GM23338 (cell line): Measurements from ENCODE around the gene RPS6KA1. TPM values are rescaled to one million over a fixed set of nuclear protein-coding genes. Genes with fewer than 3 reads are reported as not detected.

ENCODE experiments used
- ATAC-seq: fragments of 200-7000 bp; cut with Tn5 transposase; 3 replicates; pipeline ENCODE4 v1.9.1; 2020
- DNase-seq: peaks from one replicate; pipeline ENCODE4 v3.0.0-alpha.2; 2015; ENCODE audit warnings: low spot score
- H2AFZ ChIP-seq: fragments of 200-600 bp; sonication (generic); 2 replicates; pipeline ENCODE4 v1.8.0; 2016; ENCODE audit warnings: antibody characterized with exemption, mild to moderate bottlenecking, moderate library complexity
- H3F3A ChIP-seq: fragments of 200-600 bp; sonication (generic); replicated peaks from 2 replicates; pipeline ENCODE4 v1.8.0; 2017; ENCODE audit warnings: antibody characterized with exemption, mixed run types, low read depth
- H3K27ac ChIP-seq: fragments of 200-600 bp; sonication (generic); 2 replicates; pipeline ENCODE4 v1.6.1; 2016; ENCODE audit warnings: low read depth
- H3K27me3 ChIP-seq: fragments of 200-600 bp; sonication (generic); 2 replicates; pipeline ENCODE4 v1.8.0; 2016; ENCODE audit warnings: mild to moderate bottlenecking, mixed run types, moderate library complexity; ENCODE audit not compliant: insufficient read depth
- H3K36me3 ChIP-seq: fragments of 200-600 bp; sonication (generic); 2 replicates; pipeline ENCODE4 v1.8.0; 2016; ENCODE audit warnings: mild to moderate bottlenecking; ENCODE audit not compliant: insufficient read depth
- H3K4me1 ChIP-seq: fragments of 200-600 bp; sonication (generic); 2 replicates; pipeline ENCODE4 v1.8.0; 2016; ENCODE audit warnings: mild to moderate bottlenecking, moderate library complexity; ENCODE audit not compliant: insufficient read depth
- H3K4me2 ChIP-seq: fragments of 200-600 bp; sonication (generic); 2 replicates; pipeline ENCODE4 v1.7.1; 2017; ENCODE audit warnings: mixed run types
- H3K4me3 ChIP-seq: fragments of 200-600 bp; sonication (generic); 2 replicates; pipeline ENCODE4 v1.6.1; 2016; ENCODE audit warnings: mixed run types
- H3K79me2 ChIP-seq: fragments of 200-600 bp; sonication (generic); replicated peaks from 2 replicates; pipeline ENCODE4 v1.8.0; 2017; ENCODE audit warnings: mild to moderate bottlenecking; ENCODE audit not compliant: insufficient read depth
- H3K9me2 ChIP-seq: fragments of 200-600 bp; sonication (generic); 2 replicates; pipeline ENCODE4 v1.8.0; 2017; ENCODE audit not compliant: insufficient read depth
- H4K20me1 ChIP-seq: fragments of 200-600 bp; sonication (generic); replicated peaks from 2 replicates; pipeline ENCODE4 v1.8.0; 2017; ENCODE audit warnings: mild to moderate bottlenecking; ENCODE audit not compliant: insufficient read depth
- H3K27ac Mint-ChIP-seq: 2 replicates; pipeline ENCODE4 v1.8.0; 2020; ENCODE audit warnings: inconsistent platforms, mild to moderate bottlenecking, moderate library complexity, mixed read lengths
- H3K27me3 Mint-ChIP-seq: 3 replicates; pipeline ENCODE4 v1.8.0; 2022; ENCODE audit warnings: low read depth, mild to moderate bottlenecking, moderate library complexity, mixed read lengths, inconsistent platforms; ENCODE audit not compliant: insufficient read depth, poor library complexity
- H3K36me3 Mint-ChIP-seq: 3 replicates; pipeline ENCODE4 v1.8.0; 2021; ENCODE audit warnings: low read depth, mild to moderate bottlenecking, inconsistent platforms, moderate library complexity, mixed read lengths
- H3K4me1 Mint-ChIP-seq: 3 replicates; pipeline ENCODE4 v1.8.0; 2020; ENCODE audit warnings: mild to moderate bottlenecking, inconsistent platforms, mixed read lengths
- H3K4me3 Mint-ChIP-seq: 3 replicates; pipeline ENCODE4 v1.8.0; 2021; ENCODE audit warnings: moderate library complexity, mild to moderate bottlenecking, inconsistent platforms, mixed read lengths
- H3K9me3 Mint-ChIP-seq: 3 replicates; pipeline ENCODE4 v1.8.0; 2020; ENCODE audit warnings: moderate library complexity, mild to moderate bottlenecking, inconsistent platforms, mixed read lengths
- CREB1 ChIP-seq: fragments of 250-450 bp; sonication (Bioruptor Pico); IDR thresholded peaks from 2 replicates; pipeline ENCODE4 v1.5.0; 2020; ENCODE audit warnings: low read depth, mild to moderate bottlenecking, moderate library complexity
- EZH2 ChIP-seq: fragments of 200-600 bp; sonication (generic); IDR thresholded peaks from one replicate; pipeline ENCODE4 v1.8.0; 2017; ENCODE audit warnings: antibody characterized with exemption, mild to moderate bottlenecking, low read depth; ENCODE audit not compliant: unreplicated experiment
- EZH2phosphoT487 ChIP-seq: fragments of 200-600 bp; sonication (generic); IDR thresholded peaks from one replicate; pipeline ENCODE4 v1.8.1; 2018; ENCODE audit warnings: antibody characterized with exemption; ENCODE audit not compliant: unreplicated experiment
- JUNB ChIP-seq: IDR thresholded peaks from one replicate; pipeline ENCODE4 v1.6.1; 2016; ENCODE audit warnings: antibody characterized with exemption; ENCODE audit not compliant: unreplicated experiment
- NANOG ChIP-seq: IDR thresholded peaks from 2 replicates; pipeline ENCODE4 v1.6.1; 2016; ENCODE audit warnings: antibody characterized with exemption, borderline replicate concordance
- POLR2AphosphoS5 ChIP-seq: IDR thresholded peaks from 2 replicates; pipeline ENCODE4 v1.6.1; 2016; ENCODE audit warnings: antibody characterized with exemption, low read depth
- STAT1 ChIP-seq: IDR thresholded peaks from one replicate; pipeline ENCODE4 v1.6.1; 2016; ENCODE audit warnings: antibody characterized with exemption; ENCODE audit not compliant: unreplicated experiment
- ZNF114 ChIP-seq: fragments of 250-450 bp; sonication (Bioruptor Pico); IDR thresholded peaks from 2 replicates; pipeline ENCODE4 v1.5.0; 2020; ENCODE audit warnings: mild to moderate bottlenecking, moderate library complexity
- ZNF331 ChIP-seq: fragments of 250-450 bp; sonication (Bioruptor Pico); IDR thresholded peaks from 2 replicates; pipeline ENCODE4 v1.5.0; 2020; ENCODE audit warnings: low read depth, mild to moderate bottlenecking, moderate library complexity
- polyA plus RNA-seq: library from polyadenylated mRNA; unstranded; fragments of >200 nt; fragmentation: Nextera tagmentation; extraction: Ambion mirVana; gene quantifications from 2 replicates; pipeline ENCODE4 v1.2.1, GENCODE V29; 2016
- total RNA-seq: library from RNA; depleted of rRNA; stranded (reverse); fragments of >200 nt; shearing (Covaris generic); gene quantifications from 2 replicates; pipeline ENCODE4 v1.2.3, GENCODE V29; 2014
- TF ChIP-seq, protein P1 (sequence below): IDR thresholded peaks from 2 replicates; pipeline ENCODE4 v1.6.1; 2016; ENCODE audit warnings: antibody characterized with exemption
- TF ChIP-seq, protein P2 (sequence below): IDR thresholded peaks from one replicate; pipeline ENCODE4 v1.6.1; 2018; ENCODE audit warnings: antibody characterized with exemption; ENCODE audit not compliant: unreplicated experiment
- TF ChIP-seq, protein P3 (sequence below): fragments of 250-450 bp; sonication (Bioruptor Pico); IDR thresholded peaks from 2 replicates; pipeline ENCODE4 v1.5.0; 2020; ENCODE audit warnings: mild to moderate bottlenecking, moderate library complexity
- TF ChIP-seq, protein P4 (sequence below), 2 experiments: fragments of 200-600 bp in 1 of 2; sonication (generic) in 1 of 2; conservative IDR thresholded peaks; 2 replicates each; pipeline versions ENCODE4 v1.5.1 to v1.6.1; 2016 to 2017; ENCODE audit warnings: antibody characterized with exemption in 2 of 2, low read depth in 2 of 2, mild to moderate bottlenecking in 2 of 2, moderate library complexity in 1 of 2

RPS6KA1 gene
- total and polyA plus RNA-seq, 2 experiments from 2014 or later: 28.3 to 68.6 TPM

DNA sequence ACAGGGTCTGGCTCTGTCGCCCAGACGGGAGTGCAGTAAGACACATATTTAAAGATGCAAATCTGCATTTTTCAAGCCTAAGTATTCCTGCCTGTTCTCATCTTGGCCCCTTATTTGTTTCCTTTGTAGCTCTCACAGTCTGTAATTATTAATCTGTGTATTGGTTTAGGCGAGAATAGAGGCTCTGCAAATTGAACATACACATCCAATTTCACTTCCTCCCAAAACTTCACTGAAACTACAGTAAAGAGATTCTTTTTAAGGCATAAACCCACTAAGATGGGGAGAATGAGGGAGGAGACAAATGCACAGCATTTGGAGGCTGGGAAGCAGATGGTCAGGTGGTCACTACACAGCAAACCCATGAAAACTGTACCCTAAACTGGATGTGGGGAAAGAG, 36.3 kb upstream of the RPS6KA1 start:
- Histone ChIP-seq H3K4me3 (no peak overlapping the region), H3F3A (no peaks in the 10 kb centered on the region), H2AFZ (no peak overlapping the region), H3K36me3 (no peaks in the 10 kb centered on the region), H4K20me1 (no peaks in the 10 kb centered on the region), H3K9me2 (no peaks in the 10 kb centered on the region), H3K79me2 (no peaks in the 10 kb centered on the region), H3K27me3 (no peaks in the 10 kb centered on the region), H3K4me1 (no peaks in the 10 kb centered on the region), H3K27ac (no peak overlapping the region), H3K4me2 (no peak overlapping the region)
- no peaks in the 10 kb centered on the region for H3K9me3 Mint-ChIP-seq
- no peaks in the 10 kb centered on the region for H3K36me3 Mint-ChIP-seq
- DNase-seq: no peak
- TF ChIP-seq, protein P1, sequence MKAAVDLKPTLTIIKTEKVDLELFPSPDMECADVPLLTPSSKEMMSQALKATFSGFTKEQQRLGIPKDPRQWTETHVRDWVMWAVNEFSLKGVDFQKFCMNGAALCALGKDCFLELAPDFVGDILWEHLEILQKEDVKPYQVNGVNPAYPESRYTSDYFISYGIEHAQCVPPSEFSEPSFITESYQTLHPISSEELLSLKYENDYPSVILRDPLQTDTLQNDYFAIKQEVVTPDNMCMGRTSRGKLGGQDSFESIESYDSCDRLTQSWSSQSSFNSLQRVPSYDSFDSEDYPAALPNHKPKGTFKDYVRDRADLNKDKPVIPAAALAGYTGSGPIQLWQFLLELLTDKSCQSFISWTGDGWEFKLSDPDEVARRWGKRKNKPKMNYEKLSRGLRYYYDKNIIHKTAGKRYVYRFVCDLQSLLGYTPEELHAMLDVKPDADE: no peak
- TF ChIP-seq ZNF114: no peak
- TF ChIP-seq, protein P2, sequence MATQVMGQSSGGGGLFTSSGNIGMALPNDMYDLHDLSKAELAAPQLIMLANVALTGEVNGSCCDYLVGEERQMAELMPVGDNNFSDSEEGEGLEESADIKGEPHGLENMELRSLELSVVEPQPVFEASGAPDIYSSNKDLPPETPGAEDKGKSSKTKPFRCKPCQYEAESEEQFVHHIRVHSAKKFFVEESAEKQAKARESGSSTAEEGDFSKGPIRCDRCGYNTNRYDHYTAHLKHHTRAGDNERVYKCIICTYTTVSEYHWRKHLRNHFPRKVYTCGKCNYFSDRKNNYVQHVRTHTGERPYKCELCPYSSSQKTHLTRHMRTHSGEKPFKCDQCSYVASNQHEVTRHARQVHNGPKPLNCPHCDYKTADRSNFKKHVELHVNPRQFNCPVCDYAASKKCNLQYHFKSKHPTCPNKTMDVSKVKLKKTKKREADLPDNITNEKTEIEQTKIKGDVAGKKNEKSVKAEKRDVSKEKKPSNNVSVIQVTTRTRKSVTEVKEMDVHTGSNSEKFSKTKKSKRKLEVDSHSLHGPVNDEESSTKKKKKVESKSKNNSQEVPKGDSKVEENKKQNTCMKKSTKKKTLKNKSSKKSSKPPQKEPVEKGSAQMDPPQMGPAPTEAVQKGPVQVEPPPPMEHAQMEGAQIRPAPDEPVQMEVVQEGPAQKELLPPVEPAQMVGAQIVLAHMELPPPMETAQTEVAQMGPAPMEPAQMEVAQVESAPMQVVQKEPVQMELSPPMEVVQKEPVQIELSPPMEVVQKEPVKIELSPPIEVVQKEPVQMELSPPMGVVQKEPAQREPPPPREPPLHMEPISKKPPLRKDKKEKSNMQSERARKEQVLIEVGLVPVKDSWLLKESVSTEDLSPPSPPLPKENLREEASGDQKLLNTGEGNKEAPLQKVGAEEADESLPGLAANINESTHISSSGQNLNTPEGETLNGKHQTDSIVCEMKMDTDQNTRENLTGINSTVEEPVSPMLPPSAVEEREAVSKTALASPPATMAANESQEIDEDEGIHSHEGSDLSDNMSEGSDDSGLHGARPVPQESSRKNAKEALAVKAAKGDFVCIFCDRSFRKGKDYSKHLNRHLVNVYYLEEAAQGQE: no peak
- TF ChIP-seq, protein P3, sequence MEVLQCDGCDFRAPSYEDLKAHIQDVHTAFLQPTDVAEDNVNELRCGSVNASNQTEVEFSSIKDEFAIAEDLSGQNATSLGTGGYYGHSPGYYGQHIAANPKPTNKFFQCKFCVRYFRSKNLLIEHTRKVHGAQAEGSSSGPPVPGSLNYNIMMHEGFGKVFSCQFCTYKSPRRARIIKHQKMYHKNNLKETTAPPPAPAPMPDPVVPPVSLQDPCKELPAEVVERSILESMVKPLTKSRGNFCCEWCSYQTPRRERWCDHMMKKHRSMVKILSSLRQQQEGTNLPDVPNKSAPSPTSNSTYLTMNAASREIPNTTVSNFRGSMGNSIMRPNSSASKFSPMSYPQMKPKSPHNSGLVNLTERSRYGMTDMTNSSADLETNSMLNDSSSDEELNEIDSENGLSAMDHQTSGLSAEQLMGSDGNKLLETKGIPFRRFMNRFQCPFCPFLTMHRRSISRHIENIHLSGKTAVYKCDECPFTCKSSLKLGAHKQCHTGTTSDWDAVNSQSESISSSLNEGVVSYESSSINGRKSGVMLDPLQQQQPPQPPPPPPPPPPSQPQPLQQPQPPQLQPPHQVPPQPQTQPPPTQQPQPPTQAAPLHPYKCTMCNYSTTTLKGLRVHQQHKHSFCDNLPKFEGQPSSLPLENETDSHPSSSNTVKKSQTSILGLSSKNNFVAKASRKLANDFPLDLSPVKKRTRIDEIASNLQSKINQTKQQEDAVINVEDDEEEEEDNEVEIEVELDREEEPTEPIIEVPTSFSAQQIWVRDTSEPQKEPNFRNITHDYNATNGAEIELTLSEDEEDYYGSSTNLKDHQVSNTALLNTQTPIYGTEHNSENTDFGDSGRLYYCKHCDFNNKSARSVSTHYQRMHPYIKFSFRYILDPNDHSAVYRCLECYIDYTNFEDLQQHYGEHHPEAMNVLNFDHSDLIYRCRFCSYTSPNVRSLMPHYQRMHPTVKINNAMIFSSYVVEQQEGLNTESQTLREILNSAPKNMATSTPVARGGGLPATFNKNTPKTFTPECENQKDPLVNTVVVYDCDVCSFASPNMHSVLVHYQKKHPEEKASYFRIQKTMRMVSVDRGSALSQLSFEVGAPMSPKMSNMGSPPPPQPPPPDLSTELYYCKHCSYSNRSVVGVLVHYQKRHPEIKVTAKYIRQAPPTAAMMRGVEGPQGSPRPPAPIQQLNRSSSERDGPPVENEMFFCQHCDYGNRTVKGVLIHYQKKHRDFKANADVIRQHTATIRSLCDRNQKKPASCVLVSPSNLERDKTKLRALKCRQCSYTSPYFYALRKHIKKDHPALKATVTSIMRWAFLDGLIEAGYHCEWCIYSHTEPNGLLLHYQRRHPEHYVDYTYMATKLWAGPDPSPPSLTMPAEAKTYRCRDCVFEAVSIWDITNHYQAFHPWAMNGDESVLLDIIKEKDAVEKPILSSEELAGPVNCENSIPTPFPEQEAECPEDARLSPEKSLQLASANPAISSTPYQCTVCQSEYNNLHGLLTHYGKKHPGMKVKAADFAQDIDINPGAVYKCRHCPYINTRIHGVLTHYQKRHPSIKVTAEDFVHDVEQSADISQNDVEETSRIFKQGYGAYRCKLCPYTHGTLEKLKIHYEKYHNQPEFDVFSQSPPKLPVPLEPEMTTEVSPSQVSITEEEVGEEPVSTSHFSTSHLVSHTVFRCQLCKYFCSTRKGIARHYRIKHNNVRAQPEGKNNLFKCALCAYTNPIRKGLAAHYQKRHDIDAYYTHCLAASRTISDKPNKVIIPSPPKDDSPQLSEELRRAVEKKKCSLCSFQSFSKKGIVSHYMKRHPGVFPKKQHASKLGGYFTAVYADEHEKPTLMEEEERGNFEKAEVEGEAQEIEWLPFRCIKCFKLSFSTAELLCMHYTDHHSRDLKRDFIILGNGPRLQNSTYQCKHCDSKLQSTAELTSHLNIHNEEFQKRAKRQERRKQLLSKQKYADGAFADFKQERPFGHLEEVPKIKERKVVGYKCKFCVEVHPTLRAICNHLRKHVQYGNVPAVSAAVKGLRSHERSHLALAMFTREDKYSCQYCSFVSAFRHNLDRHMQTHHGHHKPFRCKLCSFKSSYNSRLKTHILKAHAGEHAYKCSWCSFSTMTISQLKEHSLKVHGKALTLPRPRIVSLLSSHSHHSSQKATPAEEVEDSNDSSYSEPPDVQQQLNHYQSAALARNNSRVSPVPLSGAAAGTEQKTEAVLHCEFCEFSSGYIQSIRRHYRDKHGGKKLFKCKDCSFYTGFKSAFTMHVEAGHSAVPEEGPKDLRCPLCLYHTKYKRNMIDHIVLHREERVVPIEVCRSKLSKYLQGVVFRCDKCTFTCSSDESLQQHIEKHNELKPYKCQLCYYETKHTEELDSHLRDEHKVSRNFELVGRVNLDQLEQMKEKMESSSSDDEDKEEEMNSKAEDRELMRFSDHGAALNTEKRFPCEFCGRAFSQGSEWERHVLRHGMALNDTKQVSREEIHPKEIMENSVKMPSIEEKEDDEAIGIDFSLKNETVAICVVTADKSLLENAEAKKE (CRISPR knock-in tag): no peak
- no peak for TF ChIP-seq CREB1
- TF ChIP-seq EZH2phosphoT487: no peak
- TF ChIP-seq POLR2AphosphoS5: no peak
- TF ChIP-seq, protein P4, sequence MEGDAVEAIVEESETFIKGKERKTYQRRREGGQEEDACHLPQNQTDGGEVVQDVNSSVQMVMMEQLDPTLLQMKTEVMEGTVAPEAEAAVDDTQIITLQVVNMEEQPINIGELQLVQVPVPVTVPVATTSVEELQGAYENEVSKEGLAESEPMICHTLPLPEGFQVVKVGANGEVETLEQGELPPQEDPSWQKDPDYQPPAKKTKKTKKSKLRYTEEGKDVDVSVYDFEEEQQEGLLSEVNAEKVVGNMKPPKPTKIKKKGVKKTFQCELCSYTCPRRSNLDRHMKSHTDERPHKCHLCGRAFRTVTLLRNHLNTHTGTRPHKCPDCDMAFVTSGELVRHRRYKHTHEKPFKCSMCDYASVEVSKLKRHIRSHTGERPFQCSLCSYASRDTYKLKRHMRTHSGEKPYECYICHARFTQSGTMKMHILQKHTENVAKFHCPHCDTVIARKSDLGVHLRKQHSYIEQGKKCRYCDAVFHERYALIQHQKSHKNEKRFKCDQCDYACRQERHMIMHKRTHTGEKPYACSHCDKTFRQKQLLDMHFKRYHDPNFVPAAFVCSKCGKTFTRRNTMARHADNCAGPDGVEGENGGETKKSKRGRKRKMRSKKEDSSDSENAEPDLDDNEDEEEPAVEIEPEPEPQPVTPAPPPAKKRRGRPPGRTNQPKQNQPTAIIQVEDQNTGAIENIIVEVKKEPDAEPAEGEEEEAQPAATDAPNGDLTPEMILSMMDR (conservative IDR thresholded peaks at IDR 0.05; ENCODE audit: low read depth in 2 of 2): no peak
- no peak for TF ChIP-seq EZH2
- no peak for TF ChIP-seq NANOG
- TF ChIP-seq STAT1: no peak
- TF ChIP-seq JUNB: no peak
- TF ChIP-seq ZNF331 (CRISPR knock-in tag): no peak
- H3K27me3 Mint-ChIP-seq: peaks cover 8% of the 10 kb centered on the region
- no peak overlapping the region for H3K4me3 Mint-ChIP-seq
- no peak for ATAC-seq
- H3K27ac Mint-ChIP-seq: no peak overlapping the region
- H3K4me1 Mint-ChIP-seq: no peaks in the 10 kb centered on the region
